ENCODE results near the gene METRN. TPM values are rescaled to one million over a fixed set of nuclear protein-coding genes. Genes with fewer than 3 reads are reported as not detected.

The METRN gene
- polyA plus RNA-seq, 1 of the 3 experiments (the other 2 are of a cell fraction), result 59.7 TPM

DNA sequence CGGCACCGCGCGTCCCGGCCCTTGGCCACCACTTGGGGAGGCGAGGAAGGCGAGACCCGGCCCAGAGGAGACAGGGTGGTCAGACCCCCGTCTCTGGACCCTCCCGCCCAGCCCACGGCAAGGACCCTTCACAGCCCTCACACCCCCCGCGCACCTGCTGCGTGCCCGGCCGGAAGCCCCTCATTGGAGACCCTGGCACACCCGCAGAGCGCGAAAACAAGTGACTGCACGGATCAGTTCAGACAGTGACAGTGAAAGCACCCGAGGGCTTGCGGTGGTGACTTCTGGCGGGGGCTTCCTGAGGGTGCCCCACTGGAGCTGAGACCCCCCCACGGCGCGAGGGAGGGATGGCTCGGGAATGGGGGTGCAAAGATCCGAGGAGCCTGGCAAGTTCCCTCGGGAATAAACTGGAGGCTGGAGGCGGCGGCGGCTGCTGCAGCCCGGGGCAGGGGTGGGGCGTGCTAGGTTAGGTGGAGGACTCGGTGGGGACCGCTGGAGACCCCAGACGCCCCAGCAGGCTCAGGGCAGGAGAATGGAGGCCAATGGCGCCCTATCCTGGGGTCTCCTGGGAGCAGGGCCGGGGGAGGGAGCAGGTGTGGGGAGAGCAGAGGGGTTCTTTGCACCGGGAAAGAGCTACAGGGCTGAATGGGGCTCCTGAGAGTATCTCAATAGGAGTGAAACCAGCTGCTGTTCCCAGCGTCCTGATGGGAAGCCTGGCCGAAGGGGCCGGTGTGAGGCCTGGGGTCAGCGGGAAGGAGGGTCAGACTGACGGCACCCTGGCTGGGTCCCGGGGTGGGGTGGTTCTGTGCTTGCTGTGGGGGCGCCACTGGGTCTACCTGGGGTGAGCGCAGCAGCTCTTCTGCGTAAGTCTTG is 8.5 kb upstream of the METRN start:
- Histone ChIP-seq H3K9ac (no peak overlapping the region), H3K4me2 (peak overlapping the region; percentile 74), H3K27me3 (ENCODE audit: insufficient read depth) (no peaks in the 10 kb centered on the region), H3K36me3 (replicated peaks in 1 of 2; ENCODE audit: control insufficient read depth in 1 of 2, insufficient read depth in 2 of 2, low read length in 1 of 2) (no peaks in the 10 kb centered on the region), H2AFZ (ENCODE audit: low read depth) (no peak overlapping the region), H3K4me1 (ENCODE audit: control insufficient read depth in 1 of 2, insufficient read depth in 2 of 2, low read depth in 1 of 2, low read length in 1 of 2) (peaks cover 21 to 42% of the 10 kb centered on the region in 2 experiments; a peak in 2 of 4 replicates), H3K27ac (ENCODE audit: low read depth in 2 of 2, low read length in 1 of 2) (no peak overlapping the region), H3F3A (replicated peaks; ENCODE audit: insufficient read depth) (peaks cover 16% of the 10 kb centered on the region), H4K20me1 (ENCODE audit: insufficient read depth) (peaks cover 34% of the 10 kb centered on the region), H3K79me2 (ENCODE audit: insufficient read depth) (peaks cover 36% of the 10 kb centered on the region), H3K4me3 (ENCODE audit: low read depth in 2 of 2, low read length in 1 of 2) (peak overlapping the region in 1 of 2 experiments; percentile 78; a peak in 3 of 4 replicates), H3K9me2 (no peaks in the 10 kb centered on the region), H3K9me3 (no peaks in the 10 kb centered on the region)
- POLR2A ChIA-PET, result interaction anchor here (0.6 to 1.2 kb wide), 6 partner anchors 10 to 87 kb away, joined by 3 to 4 read pairs (median 4); partner anchors contain the start of gene STUB1
- CTCF ChIA-PET, result interaction anchor here (1.0 to 22.4 kb wide), 9 partner anchors 8 to 349 kb away, joined by 3 to 358 read pairs (median 5); partner anchors contain the start of genes ANTKMT, CCDC78, CIAO3 and HAGHL
- DNase-seq, result no peak
- 25% methylated on average over 20 of the region's 49 CpGs for WGBS (ENCODE audit: low lambda C conversion rate)
- TF ChIP-seq EP300 (IDR thresholded peaks at IDR 0.05; ENCODE audit: borderline replicate concordance in 1 of 2, low read depth in 1 of 2, low read length in 1 of 2) (no peak), FOXM1 (IDR thresholded peaks at IDR 0.05; ENCODE audit: low read depth) (no peak), NRF1 (IDR thresholded peaks at IDR 0.05; ENCODE audit: low read depth, low read length) (no peak), RFX5 (IDR thresholded peaks at IDR 0.05; ENCODE audit: low read length) (no peak), POLR2AphosphoS5 (IDR thresholded peaks at IDR 0.05; ENCODE audit: low read depth, low read length) (no peak), FOSL2 (IDR thresholded peaks at IDR 0.05; ENCODE audit: borderline replicate concordance, low read depth) (no peak), EZH2phosphoT487 (IDR thresholded peaks at IDR 0.05; ENCODE audit: borderline replicate concordance, low read depth) (no peak), TAF1 (IDR thresholded peaks at IDR 0.05; ENCODE audit: borderline replicate concordance, low read depth, low read length) (no peak), MEF2A (IDR thresholded peaks at IDR 0.05; ENCODE audit: borderline replicate concordance, low read depth) (no peak), FOXJ3 (CRISPR knock-in tag; IDR thresholded peaks at IDR 0.05) (no peak), ELF1 (IDR thresholded peaks at IDR 0.05) (no peak)
- TF ChIP-seq, protein P1, sequence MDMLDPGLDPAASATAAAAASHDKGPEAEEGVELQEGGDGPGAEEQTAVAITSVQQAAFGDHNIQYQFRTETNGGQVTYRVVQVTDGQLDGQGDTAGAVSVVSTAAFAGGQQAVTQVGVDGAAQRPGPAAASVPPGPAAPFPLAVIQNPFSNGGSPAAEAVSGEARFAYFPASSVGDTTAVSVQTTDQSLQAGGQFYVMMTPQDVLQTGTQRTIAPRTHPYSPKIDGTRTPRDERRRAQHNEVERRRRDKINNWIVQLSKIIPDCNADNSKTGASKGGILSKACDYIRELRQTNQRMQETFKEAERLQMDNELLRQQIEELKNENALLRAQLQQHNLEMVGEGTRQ (IDR thresholded peaks at IDR 0.05; ENCODE audit: borderline replicate concordance, low read depth, low read length), result no peak
- TF ChIP-seq, protein P2, sequence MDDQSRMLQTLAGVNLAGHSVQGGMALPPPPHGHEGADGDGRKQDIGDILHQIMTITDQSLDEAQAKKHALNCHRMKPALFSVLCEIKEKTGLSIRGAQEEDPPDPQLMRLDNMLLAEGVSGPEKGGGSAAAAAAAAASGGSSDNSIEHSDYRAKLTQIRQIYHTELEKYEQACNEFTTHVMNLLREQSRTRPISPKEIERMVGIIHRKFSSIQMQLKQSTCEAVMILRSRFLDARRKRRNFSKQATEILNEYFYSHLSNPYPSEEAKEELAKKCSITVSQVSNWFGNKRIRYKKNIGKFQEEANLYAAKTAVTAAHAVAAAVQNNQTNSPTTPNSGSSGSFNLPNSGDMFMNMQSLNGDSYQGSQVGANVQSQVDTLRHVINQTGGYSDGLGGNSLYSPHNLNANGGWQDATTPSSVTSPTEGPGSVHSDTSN (IDR thresholded peaks at IDR 0.05), result no peak
- TF ChIP-seq, protein P3, sequence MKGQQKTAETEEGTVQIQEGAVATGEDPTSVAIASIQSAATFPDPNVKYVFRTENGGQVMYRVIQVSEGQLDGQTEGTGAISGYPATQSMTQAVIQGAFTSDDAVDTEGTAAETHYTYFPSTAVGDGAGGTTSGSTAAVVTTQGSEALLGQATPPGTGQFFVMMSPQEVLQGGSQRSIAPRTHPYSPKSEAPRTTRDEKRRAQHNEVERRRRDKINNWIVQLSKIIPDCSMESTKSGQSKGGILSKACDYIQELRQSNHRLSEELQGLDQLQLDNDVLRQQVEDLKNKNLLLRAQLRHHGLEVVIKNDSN (IDR thresholded peaks at IDR 0.05; ENCODE audit: borderline replicate concordance, low read depth), result no peak
